ENCODE results near the gene LYG2. TPM values are rescaled to one million over a fixed set of nuclear protein-coding genes. Genes with fewer than 3 reads are reported as not detected.
"Not testable (repeated sequence)": the region's sequence is repeated elsewhere in the genome, so short reads cannot be mapped to it uniquely, and the experiment has no call there.

LYG2 gene
- total RNA-seq, 2 donors from 2014 or later: not detected

DNA sequence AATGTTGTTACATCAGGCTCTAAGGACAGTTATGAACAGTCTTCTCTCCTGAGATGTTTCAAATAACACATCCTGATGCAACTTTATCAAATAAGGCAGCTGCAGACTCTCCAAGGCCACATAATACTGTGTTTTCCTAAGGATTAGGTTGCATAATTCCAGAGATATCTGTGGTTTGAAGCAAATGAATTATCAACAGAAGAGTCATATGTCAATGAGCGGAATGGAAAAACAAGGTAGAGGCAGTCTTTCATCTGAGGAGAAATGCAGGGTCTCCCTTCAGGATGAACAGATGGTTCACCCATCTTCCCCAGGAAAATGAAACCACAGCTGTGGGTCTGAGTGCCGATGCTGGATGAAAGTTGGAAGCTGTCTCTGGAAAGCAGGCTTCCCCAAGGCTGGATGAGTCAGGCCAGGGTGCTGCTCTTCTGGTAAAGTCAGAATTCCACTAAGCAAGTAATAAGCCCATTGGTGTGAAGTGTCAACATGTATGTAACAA, 23.4 kb upstream of the LYG2 start:
- Histone ChIP-seq H3K4me1 (ENCODE audit: control insufficient read depth, insufficient read depth, low read length) (no peaks in the 10 kb centered on the region), H3K27me3 (ENCODE audit: control insufficient read depth, insufficient read depth, low read length, poor library complexity, severe bottlenecking) (no peaks in the 10 kb centered on the region), H3K9me3 (ENCODE audit: control insufficient read depth, low read length) (peaks cover 21% of the 10 kb centered on the region), H3K4me3 (ENCODE audit: low read length) (no peak overlapping the region), H3K9ac (ENCODE audit: extremely low read depth, low read length, poor library complexity, severe bottlenecking) (no peak overlapping the region), H3K36me3 (ENCODE audit: control insufficient read depth, insufficient read depth, low read length) (no peaks in the 10 kb centered on the region), H3K27ac (ENCODE audit: low read depth, low read length) (no peak overlapping the region)
- no peak for DNase-seq
- TF ChIP-seq CTCF (conservative IDR thresholded peaks at IDR 0.05): no peak
- Mint-ChIP-seq H3K36me3 (ENCODE audit: low read depth) (peaks cover 7% of the 10 kb centered on the region), H3K27me3 (ENCODE audit: insufficient read depth) (no peaks in the 10 kb centered on the region), H3K4me3 (no peak overlapping the region), H3K27ac (no peak overlapping the region), H3K9me3 (peaks cover 35% of the 10 kb centered on the region), H3K4me1 (no peaks in the 10 kb centered on the region)
- WGBS, 2 experiments (ENCODE audit: insufficient coverage in 1 of 2, insufficient read length in 1 of 2): 94 to 100% methylated on average over 1 to 2 of the region's 2 CpGs

DNA sequence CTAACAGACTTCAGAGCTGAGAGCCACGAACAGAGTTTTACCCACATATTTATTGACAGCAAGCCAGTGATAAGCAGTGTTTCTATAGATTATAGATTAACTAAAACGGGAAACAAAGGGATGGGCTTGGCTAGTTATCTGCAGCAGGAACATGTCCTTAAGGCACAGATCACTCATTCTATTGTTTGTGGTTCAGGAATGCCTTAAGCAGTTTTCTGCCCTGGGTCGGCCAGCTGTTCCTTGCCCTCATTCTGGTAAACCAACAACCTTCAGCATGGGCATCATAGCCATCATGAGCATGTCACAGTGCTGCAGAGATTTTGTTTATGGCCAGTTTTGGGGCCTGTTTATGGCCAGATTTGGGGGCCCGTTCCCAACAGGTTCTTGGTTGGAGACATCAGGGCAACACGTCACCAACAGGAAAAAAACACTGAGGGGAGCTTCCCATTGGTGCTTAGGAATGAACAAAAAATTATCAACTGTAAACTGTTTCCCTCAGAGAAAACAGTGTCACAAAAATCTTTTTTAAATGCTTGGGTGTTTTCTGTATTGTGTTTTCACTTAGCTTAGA, 22.8 kb upstream of the LYG2 start:
- DNase-seq; H3K36me3 Mint-ChIP-seq (ENCODE audit: low read depth); H3K36me3 ChIP-seq (ENCODE audit: control insufficient read depth, insufficient read depth, low read length); H3K27ac Mint-ChIP-seq; H3K4me1 ChIP-seq (ENCODE audit: control insufficient read depth, insufficient read depth, low read length); H3K27me3 Mint-ChIP-seq (ENCODE audit: insufficient read depth); H3K9ac ChIP-seq (ENCODE audit: extremely low read depth, low read length, poor library complexity, severe bottlenecking); H3K4me1 Mint-ChIP-seq; H3K27me3 ChIP-seq (ENCODE audit: control insufficient read depth, insufficient read depth, low read length, poor library complexity, severe bottlenecking); H3K4me3 Mint-ChIP-seq; H3K4me3 ChIP-seq (ENCODE audit: low read length); H3K27ac ChIP-seq (ENCODE audit: low read depth, low read length): not testable (repeated sequence)
- H3K9me3 Mint-ChIP-seq: peaks cover 35% of the 10 kb centered on the region
- 87 to 100% methylated on average over 3 to 5 of the region's 5 CpGs for WGBS, 2 experiments (ENCODE audit: insufficient coverage in 1 of 2, insufficient read length in 1 of 2)
- peaks cover 21% of the 10 kb centered on the region for H3K9me3 ChIP-seq (ENCODE audit: control insufficient read depth, low read length)

DNA sequence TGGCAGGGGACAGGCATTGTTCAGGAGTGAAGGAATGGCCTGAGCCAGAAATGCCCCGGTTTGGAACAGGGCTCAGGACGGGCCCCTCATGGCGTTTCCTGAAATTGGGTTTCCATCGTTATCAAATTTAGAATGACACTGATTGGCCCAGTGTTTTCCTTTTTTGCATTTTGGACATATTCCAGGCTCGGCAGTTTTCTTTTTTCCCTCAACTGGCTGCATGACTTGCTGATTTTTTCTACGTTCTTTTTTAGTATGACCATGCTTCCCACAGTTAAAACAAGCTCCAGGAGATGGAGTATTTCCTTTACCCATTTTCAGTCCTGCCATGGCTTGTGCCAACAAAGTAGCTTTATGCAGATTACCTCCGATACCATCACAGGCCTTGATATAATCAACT, 20.4 kb upstream of the LYG2 start:
- no peak for TF ChIP-seq CTCF (conservative IDR thresholded peaks at IDR 0.05)
- peaks cover 55% of the 10 kb centered on the region for H3K9me3 Mint-ChIP-seq
- H3K9me3 ChIP-seq (ENCODE audit: control insufficient read depth, low read length): peaks cover 37% of the 10 kb centered on the region
- no peaks in the 10 kb centered on the region for H3K36me3 ChIP-seq (ENCODE audit: control insufficient read depth, insufficient read depth, low read length)
- H3K27me3 Mint-ChIP-seq (ENCODE audit: insufficient read depth): no peaks in the 10 kb centered on the region
- no peak overlapping the region for H3K9ac ChIP-seq (ENCODE audit: extremely low read depth, low read length, poor library complexity, severe bottlenecking)
- H3K4me3 Mint-ChIP-seq: no peak overlapping the region
- no peak overlapping the region for H3K4me3 ChIP-seq (ENCODE audit: low read length)
- H3K4me1 ChIP-seq (ENCODE audit: control insufficient read depth, insufficient read depth, low read length): no peaks in the 10 kb centered on the region
- WGBS, 2 experiments (ENCODE audit: insufficient coverage in 1 of 2, insufficient read length in 1 of 2): 81 to 91% methylated on average over 5 to 7 of the region's 7 CpGs
- no peaks in the 10 kb centered on the region for H3K27me3 ChIP-seq (ENCODE audit: control insufficient read depth, insufficient read depth, low read length, poor library complexity, severe bottlenecking)
- H3K36me3 Mint-ChIP-seq (ENCODE audit: low read depth): no peaks in the 10 kb centered on the region
- H3K27ac ChIP-seq (ENCODE audit: low read depth, low read length): no peak overlapping the region
- no peak overlapping the region for H3K27ac Mint-ChIP-seq
- DNase-seq: no peak
- H3K4me1 Mint-ChIP-seq: no peaks in the 10 kb centered on the region

GRCh38 chr2:99261242-99261641, 5.8 kb upstream of the LYG2 start:
- DNase-seq: no peak
- Mint-ChIP-seq H3K4me3 (no peak overlapping the region), H3K4me1 (no peaks in the 10 kb centered on the region), H3K36me3 (ENCODE audit: low read depth) (no peaks in the 10 kb centered on the region), H3K27me3 (ENCODE audit: insufficient read depth) (no peaks in the 10 kb centered on the region), H3K27ac (no peak overlapping the region), H3K9me3 (peaks cover 4% of the 10 kb centered on the region)
- TF ChIP-seq CTCF (conservative IDR thresholded peaks at IDR 0.05): no peak
- Histone ChIP-seq H3K9me3 (ENCODE audit: control insufficient read depth, low read length) (peaks cover under 1% of the 10 kb centered on the region), H3K36me3 (ENCODE audit: control insufficient read depth, insufficient read depth, low read length) (no peaks in the 10 kb centered on the region), H3K4me1 (ENCODE audit: control insufficient read depth, insufficient read depth, low read length) (no peaks in the 10 kb centered on the region), H3K9ac (ENCODE audit: extremely low read depth, low read length, poor library complexity, severe bottlenecking) (no peak overlapping the region), H3K4me3 (ENCODE audit: low read length) (no peak overlapping the region), H3K27me3 (ENCODE audit: control insufficient read depth, insufficient read depth, low read length, poor library complexity, severe bottlenecking) (no peaks in the 10 kb centered on the region), H3K27ac (ENCODE audit: low read depth, low read length) (no peak overlapping the region)
- 88 to 90% methylated on average over 2 to 4 of the region's 4 CpGs for WGBS, 2 experiments (ENCODE audit: insufficient coverage in 1 of 2, insufficient read length in 1 of 2)

All from endodermal cell (in vitro differentiated cells).